HEK293 (cell line): ENCODE results near the gene ZNF227.

ENCODE experiments used
- CTCF ChIA-PET: fragments of 350-600 bp; formaldehyde crosslinking; extraction: SDS; loops from one replicate; lab custom pipeline; 2021; ENCODE audit warnings: antibody characterized with exemption; lab: Yijun Ruan, JAX
- POLR2A ChIA-PET: fragments of 300-600 bp; formaldehyde crosslinking; extraction: SDS; loops from one replicate; lab custom pipeline; 2020; ENCODE audit warnings: antibody characterized with exemption, inconsistent platforms; lab: Yijun Ruan, JAX
- H3K27ac ChIP-seq: fragments of 200-500 bp; sonication (Bioruptor generic); 2 replicates; pipeline ENCODE4 v1.5.1; 2014; ENCODE audit warnings: low read depth, low read length, control low read depth, inconsistent platforms; ENCODE audit errors: extremely low read depth
- H3K36me3 ChIP-seq, 2 experiments: fragments of 200-500 bp in 1 of 2; sonication (Bioruptor generic) in 1 of 2; 1 replicate in 1 of 2; 2 replicates in 1 of 2; pipeline ENCODE4 v1.5.1; 2014 to 2017; ENCODE audit warnings: inconsistent platforms in 2 of 2, low read length in 2 of 2; ENCODE audit not compliant: control insufficient read depth in 2 of 2, insufficient read depth in 1 of 2
- H3K4me1 ChIP-seq: fragments of 200-500 bp; sonication (Bioruptor generic); 2 replicates; pipeline ENCODE4 v1.5.1; 2014; ENCODE audit warnings: mild to moderate bottlenecking, low read length, inconsistent platforms; ENCODE audit not compliant: control insufficient read depth, insufficient read depth
- H3K4me3 ChIP-seq: 2 replicates; pipeline ENCODE4 v1.5.1; 2011; ENCODE audit warnings: low read depth, mild to moderate bottlenecking, control low read depth, low read length, moderate library complexity
- H3K9me3 ChIP-seq: fragments of 200-500 bp; sonication (Bioruptor generic); 2 replicates; pipeline ENCODE4 v1.5.1; 2014; ENCODE audit warnings: low read depth, low read length, inconsistent platforms; ENCODE audit not compliant: control insufficient read depth, insufficient read depth
- ELK4 ChIP-seq: IDR thresholded peaks from 2 replicates; pipeline ENCODE4 v1.6.1; 2011; ENCODE audit warnings: mild to moderate bottlenecking, low read depth, low read length, borderline replicate concordance
- GFI1B ChIP-seq: fragments of 450-650 bp; formaldehyde crosslinking; IDR thresholded peaks from 2 replicates; pipeline ENCODE4 v1.5.1; 2016; ENCODE audit warnings: missing biosample characterization, missing genetic modification characterization
- MZF1 ChIP-seq: fragments of 450-650 bp; formaldehyde crosslinking; IDR thresholded peaks from 2 replicates; pipeline ENCODE4 v1.5.1; 2017; ENCODE audit warnings: missing biosample characterization, missing genetic modification characterization, borderline replicate concordance
- PRDM1 ChIP-seq: fragments of 450-650 bp; formaldehyde crosslinking; IDR thresholded peaks from 2 replicates; pipeline ENCODE4; 2016; ENCODE audit warnings: missing biosample characterization, missing genetic modification characterization
- SP2 ChIP-seq: fragments of 450-650 bp; formaldehyde crosslinking; IDR thresholded peaks from 2 replicates; pipeline ENCODE4 v1.5.1; 2016; ENCODE audit warnings: missing biosample characterization, missing genetic modification characterization
- TRIM28 ChIP-seq: IDR thresholded peaks from 2 replicates; pipeline ENCODE4 v1.6.1; 2011; ENCODE audit warnings: low read length, control low read depth, borderline replicate concordance
- YY1 ChIP-seq: fragments of 450-650 bp; formaldehyde crosslinking; IDR thresholded peaks from 2 replicates; pipeline ENCODE4 v1.5.1; 2018; ENCODE audit warnings: missing biosample characterization, missing genetic modification characterization
- ZBTB11 ChIP-seq: fragments of 450-650 bp; formaldehyde crosslinking; conservative IDR thresholded peaks from 2 replicates; pipeline ENCODE4 v1.5.1; 2016; ENCODE audit warnings: low read depth, missing biosample characterization, missing genetic modification characterization
- ZBTB21 ChIP-seq: fragments of 450-650 bp; formaldehyde crosslinking; IDR thresholded peaks from 2 replicates; pipeline ENCODE4 v1.5.1; 2017; ENCODE audit warnings: missing biosample characterization, missing genetic modification characterization
- ZNF10 ChIP-seq: fragments of 450-650 bp; formaldehyde crosslinking; IDR thresholded peaks from 2 replicates; pipeline ENCODE4 v1.5.1; 2017; ENCODE audit warnings: missing biosample characterization, missing genetic modification characterization
- ZNF112 ChIP-seq: fragments of 450-650 bp; formaldehyde crosslinking; IDR thresholded peaks from 2 replicates; pipeline ENCODE4 v1.5.0; 2017; ENCODE audit warnings: missing biosample characterization, missing genetic modification characterization
- ZNF169 ChIP-seq: fragments of 450-650 bp; formaldehyde crosslinking; IDR thresholded peaks from 2 replicates; pipeline ENCODE4 v1.5.1; 2016; ENCODE audit warnings: missing biosample characterization, missing genetic modification characterization
- ZNF184 ChIP-seq: fragments of 450-650 bp; IDR thresholded peaks from 2 replicates; pipeline ENCODE4 v1.5.1; 2018; ENCODE audit warnings: missing biosample characterization, mild to moderate bottlenecking, missing genetic modification characterization
- ZNF214 ChIP-seq: fragments of 450-650 bp; formaldehyde crosslinking; IDR thresholded peaks from 2 replicates; pipeline ENCODE4 v1.5.1; 2017; ENCODE audit warnings: missing biosample characterization, mild to moderate bottlenecking, missing genetic modification characterization, borderline replicate concordance
- ZNF280C ChIP-seq: fragments of 450-650 bp; formaldehyde crosslinking; IDR thresholded peaks from 2 replicates; pipeline ENCODE4 v1.5.1; 2016; ENCODE audit warnings: missing biosample characterization, missing genetic modification characterization
- ZNF561 ChIP-seq: fragments of 450-650 bp; IDR thresholded peaks from 2 replicates; pipeline ENCODE4 v1.5.1; 2018; ENCODE audit warnings: missing biosample characterization, missing genetic modification characterization, borderline replicate concordance
- ZNF660 ChIP-seq: fragments of 450-650 bp; IDR thresholded peaks from 2 replicates; pipeline ENCODE4 v1.5.1; 2018; ENCODE audit warnings: missing biosample characterization, mild to moderate bottlenecking, missing genetic modification characterization
- ZNF768 ChIP-seq: fragments of 450-650 bp; formaldehyde crosslinking; IDR thresholded peaks from 2 replicates; pipeline ENCODE4 v1.5.1; 2018; ENCODE audit warnings: missing biosample characterization, mild to moderate bottlenecking, missing genetic modification characterization
- ZSCAN16 ChIP-seq: fragments of 450-650 bp; formaldehyde crosslinking; IDR thresholded peaks from 2 replicates; pipeline ENCODE4 v1.5.1; 2016; ENCODE audit warnings: missing biosample characterization, missing genetic modification characterization
- ZXDB ChIP-seq: fragments of 450-650 bp; formaldehyde crosslinking; IDR thresholded peaks from 2 replicates; pipeline ENCODE4 v1.5.1; 2016; ENCODE audit warnings: missing biosample characterization, missing genetic modification characterization
- TF ChIP-seq, protein P1 (sequence below): fragments of 450-650 bp; IDR thresholded peaks from 2 replicates; pipeline ENCODE4 v1.5.1; 2018; ENCODE audit warnings: missing biosample characterization, mild to moderate bottlenecking, missing genetic modification characterization
- TF ChIP-seq, protein P2 (sequence below): fragments of 450-650 bp; IDR thresholded peaks from 2 replicates; pipeline ENCODE4 v1.5.1; 2018; ENCODE audit warnings: missing biosample characterization, missing genetic modification characterization

The ZNF227 gene

DNA sequence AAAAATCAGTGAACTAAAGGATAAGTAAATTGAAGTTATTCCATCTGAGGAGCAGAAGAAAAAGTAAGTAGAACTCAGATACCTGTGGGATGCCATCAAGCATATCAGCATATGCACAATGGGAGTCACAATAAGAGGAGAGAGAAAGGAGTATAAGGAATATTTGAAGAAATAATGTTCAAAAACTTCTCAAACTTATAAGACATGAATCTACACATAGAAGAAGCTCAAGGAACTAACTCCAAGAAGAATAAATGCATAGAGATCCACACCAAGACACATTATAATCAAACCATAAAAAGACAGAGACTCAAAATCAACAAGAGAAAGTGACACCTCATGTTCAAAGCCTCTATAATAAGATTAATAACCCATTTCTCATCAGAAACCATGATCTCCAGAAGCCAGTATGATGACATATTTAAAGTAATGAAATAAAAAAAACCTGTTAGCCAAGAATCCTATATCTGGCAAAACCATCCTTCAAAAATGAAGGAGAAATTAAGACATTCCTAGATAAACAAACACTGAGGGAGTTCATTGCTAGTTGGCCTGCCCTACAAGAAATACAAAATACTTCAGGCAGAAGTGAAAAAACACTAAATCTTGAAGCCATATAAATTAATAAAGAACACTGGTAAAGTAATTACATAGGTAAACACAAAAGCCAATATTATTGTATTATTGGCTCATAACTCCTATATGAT is 43.5 kb downstream of the ZNF227 start (continued):
- TF ChIP-seq GFI1B (tag by site-specific recombination), result no peak

GRCh38 chr19:44258136-44258535 is 45.8 kb downstream of the ZNF227 start:
- H3K36me3 ChIP-seq, result peaks cover 0 to 45% of the 10 kb centered on the region in 2 experiments; a peak in 2 of 3 replicates
- H3K27ac ChIP-seq, result no peak overlapping the region
- H3K4me3 ChIP-seq, result no peak overlapping the region
- CTCF ChIA-PET, result interaction anchor here (0.7 to 1.7 kb wide), 4 partner anchors 10 to 188 kb away, joined by 3 to 4 read pairs (median 3); partner anchors contain the start of gene ZNF227
- TF ChIP-seq SP2 (0 out of 2 replicates have a peak, but pooled peaks have one; percentile 1), ZNF561 (peak; percentile 27; the same call in 1 of the 2 replicates), ZSCAN16 (no peak), ZNF10 (tag by site-specific recombination) (0 out of 2 replicates have a peak, but pooled peaks have one; percentile 8), ZNF184 (tag by site-specific recombination) (0 out of 2 replicates have a peak, but pooled peaks have one; percentile 11), YY1 (tag by site-specific recombination) (no peak), ZBTB11 (peak; percentile 29), ZBTB21 (tag by site-specific recombination) (peak; percentile 9; the same call in 1 of the 2 replicates), MZF1 (tag by site-specific recombination) (no peak), ZXDB (tag by site-specific recombination) (peak; percentile 19; the same call in 1 of the 2 replicates), TRIM28 (no peak), ZNF112 (tag by site-specific recombination) (no peak), ZNF660 (tag by site-specific recombination) (peak; percentile 84; the same call in 1 of the 2 replicates), ZNF214 (tag by site-specific recombination) (no peak), PRDM1 (0 out of 2 replicates have a peak, but pooled peaks have one; percentile 5)
- TF ChIP-seq, all 188 proteins: peak for 9
- peaks cover 53% of the 10 kb centered on the region for H3K9me3 ChIP-seq
- peaks cover 25% of the 10 kb centered on the region for H3K4me1 ChIP-seq
- POLR2A ChIA-PET, result interaction anchor here (0.6 to 6.3 kb wide), 3 partner anchors 10 to 162 kb away, joined by 3 to 36 read pairs (median 3); no protein-coding TSS in a partner anchor

DNA sequence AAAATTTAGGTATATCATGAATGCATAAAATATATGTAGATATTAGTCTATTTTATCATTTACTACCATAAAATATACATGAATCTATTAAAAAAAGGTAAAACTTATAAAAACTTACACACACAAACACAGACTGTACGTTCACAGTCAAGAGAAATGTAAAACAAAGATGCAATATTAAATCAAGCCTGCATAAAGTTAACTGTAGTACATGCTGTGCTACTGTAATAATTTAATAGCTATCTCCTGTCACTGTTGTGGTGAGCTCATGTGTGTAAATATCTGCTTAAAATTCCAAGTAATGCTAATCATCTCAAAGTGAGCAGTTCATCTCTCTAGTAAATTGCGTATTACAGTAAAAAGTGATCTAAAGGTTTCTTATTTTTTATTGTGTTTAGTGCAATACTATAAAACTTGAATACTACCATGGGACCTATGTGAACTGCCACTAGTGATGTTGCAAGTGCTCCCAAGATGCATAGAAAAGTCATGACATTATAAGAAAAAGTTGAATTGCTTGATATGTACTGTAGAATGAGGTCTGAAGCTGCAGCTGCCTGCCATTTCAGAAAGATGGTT is 46.6 kb downstream of the ZNF227 start:
- ChIA-PET CTCF (interaction anchor here (0.6 to 1.7 kb wide), 6 partner anchors 9 to 1040 kb away, joined by 3 to 4 read pairs (median 4); partner anchors contain the start of gene ZNF227), POLR2A (interaction anchor here (0.6 to 6.3 kb wide), 7 partner anchors 9 to 184 kb away, joined by 3 to 36 read pairs (median 6); partner anchors contain the start of genes ZNF226 and ZNF227)
- peaks cover 25% of the 10 kb centered on the region for H3K4me1 ChIP-seq
- H3K9me3 ChIP-seq, result peaks cover 47% of the 10 kb centered on the region
- no peak overlapping the region for H3K4me3 ChIP-seq
- peaks cover 0 to 52% of the 10 kb centered on the region in 2 experiments; a peak in 2 of 3 replicates for H3K36me3 ChIP-seq
- H3K27ac ChIP-seq, result no peak overlapping the region
- no peak for TF ChIP-seq ELK4
- TF ChIP-seq, protein P1, sequence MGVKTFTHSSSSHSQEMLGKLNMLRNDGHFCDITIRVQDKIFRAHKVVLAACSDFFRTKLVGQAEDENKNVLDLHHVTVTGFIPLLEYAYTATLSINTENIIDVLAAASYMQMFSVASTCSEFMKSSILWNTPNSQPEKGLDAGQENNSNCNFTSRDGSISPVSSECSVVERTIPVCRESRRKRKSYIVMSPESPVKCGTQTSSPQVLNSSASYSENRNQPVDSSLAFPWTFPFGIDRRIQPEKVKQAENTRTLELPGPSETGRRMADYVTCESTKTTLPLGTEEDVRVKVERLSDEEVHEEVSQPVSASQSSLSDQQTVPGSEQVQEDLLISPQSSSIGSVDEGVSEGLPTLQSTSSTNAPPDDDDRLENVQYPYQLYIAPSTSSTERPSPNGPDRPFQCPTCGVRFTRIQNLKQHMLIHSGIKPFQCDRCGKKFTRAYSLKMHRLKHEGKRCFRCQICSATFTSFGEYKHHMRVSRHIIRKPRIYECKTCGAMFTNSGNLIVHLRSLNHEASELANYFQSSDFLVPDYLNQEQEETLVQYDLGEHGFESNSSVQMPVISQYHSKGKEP (tag by site-specific recombination), result peak; percentile 59
- TF ChIP-seq, protein P2, sequence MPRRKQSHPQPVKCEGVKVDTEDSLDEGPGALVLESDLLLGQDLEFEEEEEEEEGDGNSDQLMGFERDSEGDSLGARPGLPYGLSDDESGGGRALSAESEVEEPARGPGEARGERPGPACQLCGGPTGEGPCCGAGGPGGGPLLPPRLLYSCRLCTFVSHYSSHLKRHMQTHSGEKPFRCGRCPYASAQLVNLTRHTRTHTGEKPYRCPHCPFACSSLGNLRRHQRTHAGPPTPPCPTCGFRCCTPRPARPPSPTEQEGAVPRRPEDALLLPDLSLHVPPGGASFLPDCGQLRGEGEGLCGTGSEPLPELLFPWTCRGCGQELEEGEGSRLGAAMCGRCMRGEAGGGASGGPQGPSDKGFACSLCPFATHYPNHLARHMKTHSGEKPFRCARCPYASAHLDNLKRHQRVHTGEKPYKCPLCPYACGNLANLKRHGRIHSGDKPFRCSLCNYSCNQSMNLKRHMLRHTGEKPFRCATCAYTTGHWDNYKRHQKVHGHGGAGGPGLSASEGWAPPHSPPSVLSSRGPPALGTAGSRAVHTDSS (tag by site-specific recombination), result peak; percentile 16; the same call in 1 of the 2 replicates
- TF ChIP-seq ZNF768, result 0 out of 2 replicates have a peak, but pooled peaks have one; percentile 4
- peak; percentile 96 for TF ChIP-seq ZNF169 (tag by site-specific recombination)
- TF ChIP-seq ZNF280C (tag by site-specific recombination), result 0 out of 2 replicates have a peak, but pooled peaks have one; percentile 21
